DOHH2 (cell line): ENCODE data around the gene TMEM250.

Experiments used
- CTCF ChIP-seq: fragments of 200-600 bp; sonication (generic); IDR thresholded peaks from one replicate; pipeline ENCODE4 v1.5.1; 2014; ENCODE audit warnings: antibody characterized with exemption, mild to moderate bottlenecking, low read depth, low read length; ENCODE audit not compliant: poor library complexity, severe bottlenecking
- EZH2phosphoT487 ChIP-seq: fragments of 200-600 bp; sonication (generic); IDR thresholded peaks from 2 replicates; pipeline ENCODE4 v1.6.1; 2017; ENCODE audit warnings: borderline replicate concordance, mild to moderate bottlenecking, antibody characterized with exemption, low read length, moderate library complexity, mixed read lengths

GRCh38 chr9:136129176-136129575, 10.5 kb upstream of the TMEM250 start:
- TF ChIP-seq CTCF, result no peak
- no peak for TF ChIP-seq EZH2phosphoT487
